Lung (tissue), 12 donors: Measurements from ENCODE around the gene BRI3BP. TPM values are rescaled to one million over a fixed set of nuclear protein-coding genes. Genes with fewer than 3 reads are reported as not detected.
"Not testable (repeated sequence)": the region's sequence is repeated elsewhere in the genome, so short reads cannot be mapped to it uniquely, and the experiment has no call there.

Source experiments
- ATAC-seq: fragments of 200-7000 bp; cut with Tn5 transposase; one replicate; pipeline ENCODE4 v1.9.1; 2020; ENCODE audit warnings: moderate number of reproducible peaks; ENCODE audit not compliant: insufficient read depth, low FRiP score
- DNase-seq, 3 donors: peaks; one replicate each; pipeline ENCODE4 v3.0.0-alpha.2; 2013 to 2017
- H3K27ac ChIP-seq, 2 donors: one replicate each; pipeline ENCODE4 v1.5.1; 2013; ENCODE audit warnings: mild to moderate bottlenecking in 2 of 2, moderate library complexity in 2 of 2, control low read depth in 1 of 2, inconsistent platforms in 1 of 2, low read depth in 1 of 2, low read length in 1 of 2
- H3K27me3 ChIP-seq, 3 donors: one replicate each; pipeline ENCODE4 v1.5.1; 2013; ENCODE audit warnings: low read length in 2 of 3; ENCODE audit not compliant: control insufficient read depth in 3 of 3, insufficient read depth in 3 of 3
- H3K36me3 ChIP-seq, 4 donors: one replicate each; pipeline ENCODE4 v1.5.1; 2013; ENCODE audit warnings: low read length in 4 of 4, mild to moderate bottlenecking in 1 of 4, moderate library complexity in 1 of 4; ENCODE audit not compliant: control insufficient read depth in 4 of 4, insufficient read depth in 4 of 4
- H3K4me1 ChIP-seq, 5 donors: one replicate each; pipeline ENCODE4 v1.5.1; 2013; ENCODE audit warnings: low read length in 5 of 5, mild to moderate bottlenecking in 2 of 5, moderate library complexity in 1 of 5; ENCODE audit not compliant: control insufficient read depth in 5 of 5, insufficient read depth in 5 of 5
- H3K4me3 ChIP-seq: one replicate; pipeline ENCODE4 v1.5.1; 2013; ENCODE audit warnings: mild to moderate bottlenecking, control low read depth, moderate library complexity
- H3K9ac ChIP-seq, 2 donors: one replicate each; pipeline ENCODE4 v1.5.1; 2013; ENCODE audit warnings: low read length in 2 of 2, control low read depth in 1 of 2; ENCODE audit not compliant: insufficient read depth in 1 of 2
- H3K9me3 ChIP-seq, 4 donors: one replicate each; pipeline ENCODE4 v1.5.1; 2013; ENCODE audit warnings: low read length in 3 of 4, mild to moderate bottlenecking in 1 of 4, moderate library complexity in 1 of 4; ENCODE audit not compliant: control insufficient read depth in 4 of 4, insufficient read depth in 3 of 4
- WGBS, 2 donors: extraction: QIAGEN DNeasy Blood & Tissue Kit; methylation state at CpG; one replicate each; pipeline ENCODE4 v1.1.7; 2013; 5-methylcytosine and 5-hydroxymethylcytosine counted together
- polyA plus RNA-seq, 2 donors: library from polyadenylated mRNA; stranded (reverse); fragments of 200-250 nt; gene quantifications; one replicate each; pipeline ENCODE4 v1.2.1, GENCODE V29; 2013
- total RNA-seq, 2 donors: library from RNA; depleted of rRNA in 1 of 2; stranded (reverse); fragments of >200 nt in 1 of 2; gene quantifications; one replicate each; pipeline ENCODE4 v1.2.1, GENCODE V29; 2014 to 2021
- TF ChIP-seq, protein P1 (sequence below): IDR thresholded peaks from 2 replicates; pipeline ENCODE4 v1.5.1; 2012; ENCODE audit warnings: mild to moderate bottlenecking; ENCODE audit errors: control extremely low read depth, extremely low read depth
- donor health status: control.
- donor health status: control.
- donor health status: Bipolar disorder and iron deficiency.
- donor health status: healthy.
- donor health status: DM: yes; HTN: yes; CAD: no.

The BRI3BP gene
- total and polyA plus RNA-seq, 4 donors = 2.3 to 9.5 (median 5.5) TPM

DNA sequence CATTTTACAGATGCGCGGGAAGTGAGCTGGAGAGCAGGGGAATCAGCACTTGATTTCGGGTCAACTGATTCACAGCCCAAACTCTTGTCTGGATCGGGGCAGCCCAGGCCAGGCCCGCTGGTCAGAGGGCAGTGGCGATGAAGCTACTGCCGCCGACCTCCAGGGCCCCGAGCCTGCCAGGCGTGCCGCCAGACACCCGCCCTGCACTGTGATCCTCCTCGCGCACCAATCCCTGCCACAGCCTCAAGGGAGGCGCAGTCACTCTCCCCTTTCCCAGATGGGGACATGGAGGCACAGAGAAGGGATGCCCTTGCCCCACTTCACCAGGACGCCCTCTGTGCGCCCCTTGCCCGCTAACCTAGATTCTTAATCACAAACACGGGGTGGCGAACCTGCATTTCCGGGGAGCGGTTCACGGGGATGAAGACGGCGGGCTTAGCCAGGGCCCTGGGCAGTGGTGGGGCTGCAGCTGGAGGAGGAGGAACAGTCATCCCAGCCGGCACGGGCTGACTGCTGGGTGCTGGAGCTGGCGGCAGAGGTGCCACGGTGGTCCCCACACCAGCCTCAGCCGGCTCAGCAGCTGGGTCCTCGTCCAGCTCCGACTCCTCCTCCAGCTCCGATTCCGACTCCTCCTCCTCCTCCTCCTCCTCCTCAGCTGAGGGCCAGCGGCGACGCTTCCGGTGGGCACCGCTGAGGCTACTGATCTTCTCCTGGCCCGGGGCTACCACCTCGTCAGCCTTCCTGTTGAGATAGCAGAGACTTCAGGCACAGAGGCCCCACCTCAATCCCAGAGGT is 13.2 kb upstream of the BRI3BP start:
- Histone ChIP-seq H3K4me1 (no peaks in the 10 kb centered on the region), H3K27ac (no peak overlapping the region), H3K4me3 (no peak overlapping the region), H3K36me3 (peaks cover 27 to 63% (median 32%) of the 10 kb centered on the region in 4 donors), H3K9ac (no peak overlapping the region), H3K27me3 (no peaks in the 10 kb centered on the region), H3K9me3 (peaks cover 0 to 2% (median 0%) of the 10 kb centered on the region in 4 donors)
- DNase-seq (no peak), ATAC-seq (no peak)
- TF ChIP-seq, protein P1, sequence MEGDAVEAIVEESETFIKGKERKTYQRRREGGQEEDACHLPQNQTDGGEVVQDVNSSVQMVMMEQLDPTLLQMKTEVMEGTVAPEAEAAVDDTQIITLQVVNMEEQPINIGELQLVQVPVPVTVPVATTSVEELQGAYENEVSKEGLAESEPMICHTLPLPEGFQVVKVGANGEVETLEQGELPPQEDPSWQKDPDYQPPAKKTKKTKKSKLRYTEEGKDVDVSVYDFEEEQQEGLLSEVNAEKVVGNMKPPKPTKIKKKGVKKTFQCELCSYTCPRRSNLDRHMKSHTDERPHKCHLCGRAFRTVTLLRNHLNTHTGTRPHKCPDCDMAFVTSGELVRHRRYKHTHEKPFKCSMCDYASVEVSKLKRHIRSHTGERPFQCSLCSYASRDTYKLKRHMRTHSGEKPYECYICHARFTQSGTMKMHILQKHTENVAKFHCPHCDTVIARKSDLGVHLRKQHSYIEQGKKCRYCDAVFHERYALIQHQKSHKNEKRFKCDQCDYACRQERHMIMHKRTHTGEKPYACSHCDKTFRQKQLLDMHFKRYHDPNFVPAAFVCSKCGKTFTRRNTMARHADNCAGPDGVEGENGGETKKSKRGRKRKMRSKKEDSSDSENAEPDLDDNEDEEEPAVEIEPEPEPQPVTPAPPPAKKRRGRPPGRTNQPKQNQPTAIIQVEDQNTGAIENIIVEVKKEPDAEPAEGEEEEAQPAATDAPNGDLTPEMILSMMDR = no peak
- 96 to 97% methylated on average over 41 of the region's 41 CpGs for WGBS, 2 donors

DNA sequence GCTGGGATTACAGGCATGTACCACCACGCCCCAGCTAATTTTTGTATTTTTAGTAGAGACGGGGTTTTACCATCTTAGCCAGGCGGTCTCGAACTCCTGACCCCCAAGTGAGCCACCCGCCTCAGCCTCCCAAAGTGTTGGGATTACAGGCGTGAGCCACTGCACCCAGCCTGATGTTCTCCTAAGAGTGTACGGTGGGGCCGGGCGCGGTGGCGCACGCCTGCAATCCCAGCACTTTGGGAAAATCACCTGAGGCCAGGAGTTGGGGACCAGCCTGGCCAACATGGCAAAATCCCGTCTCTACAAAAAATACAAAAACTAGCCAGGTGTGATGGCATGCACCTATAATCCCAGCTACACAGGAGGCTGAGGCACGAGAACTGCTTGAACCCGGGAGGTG is 6.6 kb upstream of the BRI3BP start:
- not testable (repeated sequence) for H3K4me1 ChIP-seq, H3K9me3 ChIP-seq, H3K27ac ChIP-seq, ATAC-seq, H3K4me3 ChIP-seq, H3K27me3 ChIP-seq, DNase-seq, H3K9ac ChIP-seq
- WGBS, 2 donors = 95 to 97% methylated on average over 15 of the region's 15 CpGs
- peaks cover 10 to 24% (median 12%) of the 10 kb centered on the region in 4 donors for H3K36me3 ChIP-seq

DNA sequence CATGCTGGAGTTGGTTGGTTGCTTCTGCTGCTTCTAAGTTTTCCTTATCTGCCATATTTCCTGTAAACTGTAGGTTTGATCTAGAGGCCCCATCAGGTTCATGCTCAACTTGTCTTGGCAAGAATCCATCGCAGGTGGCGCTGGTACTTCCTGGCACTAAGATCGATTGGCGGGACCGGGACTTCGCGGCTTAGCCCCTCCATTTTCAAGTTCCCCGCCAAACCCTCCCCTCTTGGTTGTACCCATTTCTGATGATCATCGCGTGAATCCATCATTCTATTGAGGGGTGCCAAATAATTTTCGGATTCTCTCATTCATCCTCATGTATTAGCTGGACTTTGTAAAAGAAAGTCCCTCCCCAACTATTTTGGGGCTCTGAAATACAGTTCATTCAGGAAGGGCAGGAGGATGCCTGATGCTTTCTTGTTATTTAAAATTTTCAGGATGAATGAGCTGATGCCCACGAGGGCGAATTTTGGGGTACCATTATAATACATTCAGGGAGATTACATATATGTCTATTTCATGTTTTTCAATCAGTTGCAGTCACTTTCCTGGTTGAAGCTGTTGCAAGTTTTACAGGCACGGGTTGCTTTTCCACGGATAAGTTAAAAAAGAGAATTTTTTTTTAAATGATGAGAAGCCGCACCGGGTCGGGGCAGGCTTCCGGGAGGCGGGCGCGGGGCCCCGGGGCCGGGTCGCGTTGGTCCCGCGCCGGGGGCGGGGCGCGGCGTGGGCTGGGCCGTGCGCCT is 395 bp upstream of the BRI3BP start:
- peaks cover 0 to 21% (median 3%) of the 10 kb centered on the region in 5 donors for H3K4me1 ChIP-seq
- H3K36me3 ChIP-seq = no peaks in the 10 kb centered on the region
- no peak overlapping the region for H3K27ac ChIP-seq
- TF ChIP-seq, protein P1 = peak; percentile 7
- ATAC-seq (peak; percentile 83), DNase-seq (peak; percentile 26 to 59 (median 59))
- no peaks in the 10 kb centered on the region for H3K27me3 ChIP-seq
- peak overlapping the region; percentile 80 for H3K4me3 ChIP-seq
- H3K9ac ChIP-seq = peak overlapping the region in 1 of 2 donors; percentile 54
- H3K9me3 ChIP-seq = no peaks in the 10 kb centered on the region
- WGBS, 2 donors = 1% methylated on average over 35 of the region's 35 CpGs

DNA sequence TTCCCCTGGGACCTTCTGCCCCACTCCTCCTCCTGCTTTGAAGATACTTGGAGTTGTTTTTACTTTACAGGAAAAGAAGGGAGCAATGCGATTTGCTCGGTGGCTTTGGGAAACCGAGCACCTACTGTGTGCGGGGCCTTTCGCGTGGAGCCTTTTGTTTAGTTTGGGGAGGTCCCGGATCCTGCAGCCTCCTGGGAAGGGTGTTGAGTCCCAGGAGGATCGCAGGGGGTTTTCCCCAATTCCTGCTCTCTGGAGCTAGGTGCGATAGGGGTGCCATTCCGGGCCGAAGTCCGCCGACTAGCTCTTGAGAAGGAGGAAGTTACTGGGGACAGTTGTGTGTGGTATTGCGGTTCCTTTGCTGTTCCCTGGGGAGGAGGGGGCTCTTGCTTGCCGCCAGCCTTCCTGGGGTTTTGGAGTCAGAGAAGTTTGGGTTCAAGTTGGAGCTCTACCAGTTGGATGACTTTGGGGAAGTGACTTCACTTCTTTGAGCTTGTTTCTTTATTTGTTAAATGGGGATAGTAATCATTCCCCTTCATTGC is 1.1 kb downstream of the BRI3BP start:
- no peaks in the 10 kb centered on the region for H3K27me3 ChIP-seq
- H3K4me1 ChIP-seq = peaks cover 0 to 17% (median 3%) of the 10 kb centered on the region in 5 donors
- H3K9me3 ChIP-seq = no peaks in the 10 kb centered on the region
- DNase-seq = peak in 2 of 3 donors; percentile 8 to 11
- ATAC-seq = peak; percentile 3
- 7 to 9% methylated on average over 15 of the region's 15 CpGs for WGBS, 2 donors
- H3K9ac ChIP-seq = no peak overlapping the region
- no peak overlapping the region for H3K27ac ChIP-seq
- no peaks in the 10 kb centered on the region for H3K36me3 ChIP-seq
- peak overlapping the region; percentile 80 for H3K4me3 ChIP-seq
- TF ChIP-seq, protein P1 = no peak
